HepG2 (cell line): ENCODE results near the gene KRT3. TPM values are rescaled to one million over a fixed set of nuclear protein-coding genes. Genes with fewer than 3 reads are reported as not detected.

Experiments
- ATAC-seq: fragments of 200-7000 bp; cut with Tn5 transposase; 3 replicates; pipeline ENCODE4 v1.9.1; 2020; ENCODE audit warnings: mild to moderate bottlenecking, moderate library complexity
- BruUV-seq: library from RNA; stranded (reverse); fragments of 400-500 nt; replicated peaks from 2 replicates; lab custom pipeline; 2021; lab: Mats Ljungman, UMichigan
- CTCF ChIA-PET: fragments of 300-600 bp; formaldehyde crosslinking; extraction: SDS; loops from one replicate; lab custom pipeline; 2021; ENCODE audit warnings: low total read pairs, inconsistent platforms, low intra/inter-chr PET ratio; lab: Yijun Ruan, JAX
- POLR2A ChIA-PET: fragments of 350-600 bp; sonication (Branson Sonifier 250); formaldehyde crosslinking; loops from one replicate; lab custom pipeline; 2020; ENCODE audit warnings: antibody characterized with exemption, inconsistent platforms; lab: Yijun Ruan, JAX
- DNase-seq: peaks from one replicate; pipeline ENCODE4 v3.0.0-alpha.2; 2015; ENCODE audit warnings: low spot score
- FAIRE-seq: peaks from 3 replicates; lab custom pipeline; 2011; peaks lifted over from hg19 to GRCh38; lab: Jason Lieb, UNC
- H2AFZ ChIP-seq: one replicate; pipeline ENCODE4 v1.6.1; 2011; ENCODE audit warnings: low read length, inconsistent platforms
- H3K27ac ChIP-seq: fragments of 300-600 bp; 3 replicates; pipeline ENCODE4 v1.8.0; 2011; ENCODE audit warnings: mixed run types, mild to moderate bottlenecking, mixed read lengths, low read length, inconsistent platforms; ENCODE audit not compliant: insufficient read depth; ENCODE audit errors: extremely low read length
- H3K27me3 ChIP-seq, 2 experiments: fragments of 200-600 bp in 1 of 2; 2 replicates in 1 of 2; 3 replicates in 1 of 2; pipeline versions ENCODE4 v1.6.0 to v1.8.0; 2011; ENCODE audit warnings: low read length in 2 of 2, mild to moderate bottlenecking in 2 of 2, moderate library complexity in 2 of 2, inconsistent platforms in 1 of 2; ENCODE audit not compliant: insufficient read depth in 2 of 2, control insufficient read depth in 1 of 2
- H3K36me3 ChIP-seq, 2 experiments: fragments of 200-600 bp in 1 of 2; replicated peaks in 1 of 2; 2 replicates in 1 of 2; 3 replicates in 1 of 2; pipeline versions ENCODE4 v1.5.1 to v1.8.0; 2011; ENCODE audit warnings: low read length in 2 of 2, inconsistent platforms in 1 of 2; ENCODE audit not compliant: insufficient read depth in 2 of 2, control insufficient read depth in 1 of 2
- H3K4me1 ChIP-seq: 2 replicates; pipeline ENCODE4 v1.5.1; 2012; ENCODE audit warnings: low read length, inconsistent platforms; ENCODE audit not compliant: insufficient read depth
- H3K4me2 ChIP-seq: 2 replicates; pipeline ENCODE4 v1.6.0; 2011; ENCODE audit warnings: low read depth, low read length, inconsistent platforms
- H3K4me3 ChIP-seq, 3 experiments: fragments of 200-600 bp in 1 of 3; sonication (generic), shearing (Covaris generic) in 1 of 3; replicated peaks in 1 of 3; 2 replicates each; pipeline ENCODE4 v1.5.1; 2011 to 2016; ENCODE audit warnings: low read length in 3 of 3, inconsistent platforms in 2 of 3, low read depth in 2 of 3, mild to moderate bottlenecking in 2 of 3, control low read depth in 1 of 3, mixed read lengths in 1 of 3; ENCODE audit not compliant: insufficient read depth in 1 of 3
- H3K79me2 ChIP-seq: one replicate; pipeline ENCODE4 v1.6.1; 2011; ENCODE audit warnings: low read length, inconsistent platforms; ENCODE audit not compliant: insufficient read depth
- H3K9ac ChIP-seq: 2 replicates; pipeline ENCODE4 v1.6.0; 2011; ENCODE audit warnings: mild to moderate bottlenecking, low read depth, low read length, inconsistent platforms; ENCODE audit not compliant: insufficient read depth
- H3K9me3 ChIP-seq: 2 replicates; pipeline ENCODE4 v1.5.1; 2012; ENCODE audit warnings: mild to moderate bottlenecking, low read length
- H4K20me1 ChIP-seq: 2 replicates; pipeline ENCODE4 v1.6.0; 2011; ENCODE audit warnings: inconsistent platforms, mild to moderate bottlenecking, low read length, moderate library complexity; ENCODE audit not compliant: insufficient read depth
- ETV5 ChIP-seq: IDR thresholded peaks from 2 replicates; pipeline ENCODE4 v1.6.1; 2018; ENCODE audit warnings: missing biosample characterization, missing genetic modification reagents, inconsistent platforms, borderline replicate concordance
- KLF16 ChIP-seq, 2 experiments: sonication (generic) in 1 of 2; formaldehyde crosslinking in 1 of 2; IDR thresholded peaks; 2 replicates each; pipeline versions ENCODE4 v1.6.1 to v1.8.0; 2016 to 2023; ENCODE audit warnings: missing genetic modification reagents in 2 of 2, missing compliant biosample characterization in 1 of 2
- PLSCR1 ChIP-seq: sonication (generic); formaldehyde crosslinking; IDR thresholded peaks from 2 replicates; pipeline ENCODE4 v1.5.0; 2020; ENCODE audit warnings: missing genetic modification reagents, mild to moderate bottlenecking, borderline replicate concordance
- PPARG ChIP-seq: conservative IDR thresholded peaks from 2 replicates; pipeline ENCODE4 v1.6.1; 2016; ENCODE audit warnings: missing biosample characterization, missing genetic modification reagents
- ZNF607 ChIP-seq: sonication (generic); formaldehyde crosslinking; IDR thresholded peaks from 2 replicates; pipeline ENCODE4 v1.5.1; 2020; ENCODE audit warnings: missing genetic modification reagents, mild to moderate bottlenecking, borderline replicate concordance
- WGBS: methylation state at CpG from one replicate; pipeline ENCODE4 v1.1.6; 2017; ENCODE audit warnings: low lambda C conversion rate; 5-methylcytosine and 5-hydroxymethylcytosine counted together
- in situ Hi-C: cut with HindIII; loops from 2 replicates; pipeline ENCODE4 v1.10.0; 2017; ENCODE audit warnings: low pct_unique_long_range_greater_than_20kb; ENCODE audit not compliant: extremely low pct_ligation_motif_present
- intact Hi-C: fragments of 100-400 bp; cut with micrococcal nuclease; formaldehyde crosslinking; loops from one replicate; pipeline ENCODE4 v1.10.0; 2022; ENCODE audit not compliant: unreplicated experiment
- polyA plus RNA-seq, 8 experiments: library from polyadenylated mRNA; depleted of rRNA in 3 of 8; stranded (reverse) in 7 of 8; unstranded in 1 of 8; fragments of >200 nt; fragmentation: Illumina TruSeq in 4 of 8; extraction: Trizol in 4 of 8; gene quantifications; 2 replicates each; pipeline versions ENCODE4 v1.2.1 to v1.2.3, GENCODE V29; 2011 to 2016; ENCODE audit warnings: low read depth in 4 of 8, missing spikeins in 1 of 8, mixed read lengths in 1 of 8; ENCODE audit not compliant: insufficient read depth in 1 of 8
- total RNA-seq, 5 experiments: library from RNA; depleted of rRNA; stranded (reverse); fragments of >200 nt; fragmentation: Illumina TruSeq; extraction: Trizol; gene quantifications; 2 replicates each; pipeline ENCODE4 v1.2.3, GENCODE V29; 2016; ENCODE audit warnings: low read depth in 1 of 5

KRT3 gene
- total and polyA plus RNA-seq, 2 of the 13 experiments (the other 11 are each of a cell fraction or from before 2014, with no cell fraction given): not detected

- TF ChIP-seq PLSCR1 (CRISPR knock-in tag) (no peak), KLF16 (CRISPR knock-in tag; IDR thresholded peaks at IDR 0.05) (no peak)
Observed at GRCh38 chr12:52789637-52790426, 6.1 kb downstream of the KRT3 start (continued).

GRCh38 chr12:52788876-52789636, 6.9 kb downstream of the KRT3 start:
- ChIA-PET POLR2A (no interaction called here), CTCF (no interaction called here)
- ATAC-seq: no peak
- Histone ChIP-seq H3K79me2 (no peaks in the 10 kb centered on the region), H3K4me3 (no peak overlapping the region), H3K36me3 (no peaks in the 10 kb centered on the region), H3K27ac (no peak overlapping the region), H3K9me3 (no peaks in the 10 kb centered on the region), H4K20me1 (no peaks in the 10 kb centered on the region), H2AFZ (no peak overlapping the region), H3K4me1 (no peaks in the 10 kb centered on the region), H3K4me2 (no peak overlapping the region), H3K9ac (no peak overlapping the region), H3K27me3 (peaks cover 4 to 52% of the 10 kb centered on the region in 2 experiments; a peak in 3 of 5 replicates)
- in situ Hi-C loops (no loop called here), intact Hi-C loops (no loop called here)
- WGBS: 47% methylated on average over 11 of the region's 11 CpGs
- no peak for DNase-seq
- no TSS peak for BruUV-seq
- TF ChIP-seq ETV5: no peak
- no peak for TF ChIP-seq PPARG (CRISPR knock-in tag)
- no peak for TF ChIP-seq ZNF607 (CRISPR knock-in tag)
- FAIRE-seq: no peak
